ENCODE results near the gene CD37.

Gene CD37

DNA sequence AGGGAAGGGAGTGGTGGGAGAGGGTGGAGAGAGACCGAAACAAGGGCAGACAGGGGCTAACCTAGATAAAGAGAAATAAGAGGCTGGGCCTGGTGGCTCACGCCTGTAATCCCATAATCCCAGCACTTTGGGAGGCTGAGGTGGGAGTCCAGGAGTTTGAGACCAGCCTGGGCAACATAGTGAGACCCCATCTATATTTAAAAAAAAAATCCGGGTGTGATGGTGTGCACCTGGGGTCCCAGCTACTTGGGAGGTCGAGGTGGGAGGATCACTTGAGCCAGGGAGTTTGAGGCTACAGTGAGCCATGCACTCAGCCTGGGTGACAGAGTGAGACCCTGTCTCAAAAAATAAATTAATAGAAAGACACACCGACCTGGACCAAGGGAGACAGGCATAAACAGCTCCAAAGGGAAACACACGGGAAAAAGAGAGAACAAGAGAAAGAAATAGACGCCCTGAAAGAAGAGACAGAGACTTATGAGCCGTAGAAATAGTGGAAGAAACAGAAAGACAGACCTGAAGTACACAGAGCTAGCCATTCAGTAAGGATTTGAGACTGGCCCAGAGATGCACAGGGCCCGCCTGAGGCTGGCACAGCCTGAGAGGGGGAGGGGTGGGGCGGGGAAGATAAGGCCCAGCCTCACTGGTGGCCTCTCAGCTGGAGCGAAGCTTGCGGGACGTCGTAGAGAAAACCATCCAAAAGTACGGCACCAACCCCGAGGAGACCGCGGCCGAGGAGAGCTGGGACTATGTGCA lies 2.2 kb downstream of the CD37 start:
- DNase-seq (ENCODE audit: low read depth) = no peak
- TF ChIP-seq, protein P1, sequence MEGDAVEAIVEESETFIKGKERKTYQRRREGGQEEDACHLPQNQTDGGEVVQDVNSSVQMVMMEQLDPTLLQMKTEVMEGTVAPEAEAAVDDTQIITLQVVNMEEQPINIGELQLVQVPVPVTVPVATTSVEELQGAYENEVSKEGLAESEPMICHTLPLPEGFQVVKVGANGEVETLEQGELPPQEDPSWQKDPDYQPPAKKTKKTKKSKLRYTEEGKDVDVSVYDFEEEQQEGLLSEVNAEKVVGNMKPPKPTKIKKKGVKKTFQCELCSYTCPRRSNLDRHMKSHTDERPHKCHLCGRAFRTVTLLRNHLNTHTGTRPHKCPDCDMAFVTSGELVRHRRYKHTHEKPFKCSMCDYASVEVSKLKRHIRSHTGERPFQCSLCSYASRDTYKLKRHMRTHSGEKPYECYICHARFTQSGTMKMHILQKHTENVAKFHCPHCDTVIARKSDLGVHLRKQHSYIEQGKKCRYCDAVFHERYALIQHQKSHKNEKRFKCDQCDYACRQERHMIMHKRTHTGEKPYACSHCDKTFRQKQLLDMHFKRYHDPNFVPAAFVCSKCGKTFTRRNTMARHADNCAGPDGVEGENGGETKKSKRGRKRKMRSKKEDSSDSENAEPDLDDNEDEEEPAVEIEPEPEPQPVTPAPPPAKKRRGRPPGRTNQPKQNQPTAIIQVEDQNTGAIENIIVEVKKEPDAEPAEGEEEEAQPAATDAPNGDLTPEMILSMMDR (IDR thresholded peaks at IDR 0.05; ENCODE audit: insufficient read depth, low read depth, low read length, missing control alignments) = no peak
- peak overlapping the region; percentile 84 for H3K4me3 ChIP-seq (ENCODE audit: low read depth, low read length)

DNA sequence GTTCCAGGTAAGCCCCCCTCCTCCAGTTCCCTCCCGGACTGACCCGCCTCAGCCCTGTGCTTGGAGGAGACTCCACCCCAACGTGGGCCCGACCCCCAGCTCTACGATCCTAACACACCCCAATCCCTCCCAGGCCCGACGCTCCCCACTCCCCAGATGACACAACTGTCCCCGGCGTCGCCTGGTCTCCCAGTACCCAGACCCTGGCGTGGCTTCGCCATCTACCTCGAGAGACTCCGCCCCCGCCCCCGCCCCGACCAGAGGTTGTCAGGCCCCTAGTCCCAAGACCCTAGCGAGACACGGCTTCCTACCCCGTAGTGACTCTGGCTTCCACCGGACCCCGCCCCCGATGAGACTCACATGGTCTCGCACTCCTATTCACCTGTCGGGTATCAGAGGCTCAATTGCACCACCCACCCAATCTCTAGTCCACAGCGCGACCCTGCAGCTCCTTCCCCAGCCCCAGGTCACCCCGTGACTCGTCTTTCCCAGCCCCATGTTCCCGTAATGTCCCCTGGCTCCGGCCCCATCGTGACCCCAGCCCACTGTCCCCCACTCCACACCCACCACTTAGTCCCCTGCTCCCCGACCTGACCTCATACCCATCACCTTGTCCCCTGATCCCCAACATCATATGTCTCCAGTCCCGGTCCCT lies 2.9 kb downstream of the CD37 start:
- H3K4me3 ChIP-seq (ENCODE audit: low read depth, low read length) = no peak overlapping the region; the same call in 1 of the 2 replicates
- no peak for DNase-seq (ENCODE audit: low read depth)

DNA sequence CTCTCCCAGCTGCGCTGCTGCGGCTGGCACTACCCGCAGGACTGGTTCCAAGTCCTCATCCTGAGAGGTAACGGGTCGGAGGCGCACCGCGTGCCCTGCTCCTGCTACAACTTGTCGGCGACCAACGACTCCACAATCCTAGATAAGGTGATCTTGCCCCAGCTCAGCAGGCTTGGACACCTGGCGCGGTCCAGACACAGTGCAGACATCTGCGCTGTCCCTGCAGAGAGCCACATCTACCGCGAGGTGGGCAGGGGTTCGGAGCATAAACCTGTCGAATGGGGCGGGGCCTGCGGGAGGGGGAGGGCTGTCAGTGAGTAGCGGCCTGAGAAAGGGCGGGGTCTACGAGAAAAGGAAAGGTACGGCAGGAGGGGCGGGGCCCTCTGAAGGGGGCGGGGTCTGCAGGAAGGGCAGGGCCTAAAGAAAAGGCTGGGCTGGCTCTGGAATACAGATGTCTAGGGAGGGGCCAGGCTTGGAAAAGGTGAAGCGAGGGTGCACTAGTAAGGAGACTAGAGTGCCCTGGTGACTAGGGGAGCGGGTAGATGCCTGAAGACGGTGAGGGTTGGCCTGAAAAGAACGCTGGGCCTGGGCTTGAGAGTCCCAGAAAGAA lies 3.6 kb downstream of the CD37 start:
- TF ChIP-seq, protein P1 (IDR thresholded peaks at IDR 0.05; ENCODE audit: insufficient read depth, low read depth, low read length, missing control alignments) = no peak
- peak; percentile 70 for DNase-seq (ENCODE audit: low read depth)
- H3K4me3 ChIP-seq (ENCODE audit: low read depth, low read length) = peak overlapping the region; percentile 53

More for the DNA sequence above, 2.9 kb downstream of the CD37 start:
- TF ChIP-seq, protein P1 (IDR thresholded peaks at IDR 0.05; ENCODE audit: insufficient read depth, low read depth, low read length, missing control alignments) = no peak

DNA sequence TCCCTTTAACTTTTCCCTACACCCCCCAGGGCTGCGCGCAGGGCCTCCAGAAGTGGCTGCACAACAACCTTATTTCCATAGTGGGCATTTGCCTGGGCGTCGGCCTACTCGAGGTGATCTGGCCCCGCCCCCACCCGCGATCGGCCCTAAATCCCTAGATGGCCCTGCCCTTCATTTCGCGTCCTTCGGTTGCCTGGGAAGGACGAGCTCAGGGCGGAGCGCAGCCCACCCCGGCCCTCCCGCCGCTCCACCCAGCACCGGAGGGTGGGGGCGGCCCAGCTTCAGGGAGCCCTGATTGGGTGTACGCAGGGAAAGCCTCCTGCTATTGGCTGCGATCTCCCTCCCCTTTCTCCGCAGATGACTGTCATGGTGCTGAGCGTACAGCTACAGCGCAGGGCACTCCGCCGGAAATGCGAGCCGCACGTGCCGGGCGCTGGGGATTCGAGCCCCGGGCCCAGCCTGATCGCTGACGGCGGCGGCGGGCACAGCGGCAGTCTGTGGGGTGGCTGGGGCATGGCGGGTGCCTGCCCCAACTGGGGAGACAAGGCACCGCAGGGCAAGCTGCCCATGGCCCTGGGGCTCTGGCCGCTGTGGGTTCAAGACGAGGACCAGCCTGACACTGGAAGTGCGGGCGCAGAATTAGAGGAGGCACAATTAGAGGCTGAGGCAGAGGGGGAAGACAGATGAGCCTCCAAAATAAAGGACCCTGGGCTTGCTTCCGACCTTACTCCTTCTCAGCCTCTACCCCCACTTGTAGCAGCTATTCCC lies 4.3 kb downstream of the CD37 start:
- peak; percentile 89 for DNase-seq (ENCODE audit: low read depth)
- TF ChIP-seq, protein P1 (IDR thresholded peaks at IDR 0.05; ENCODE audit: insufficient read depth, low read depth, low read length, missing control alignments) = no peak
- H3K4me3 ChIP-seq (ENCODE audit: low read depth, low read length) = peak overlapping the region; percentile 53

DNA sequence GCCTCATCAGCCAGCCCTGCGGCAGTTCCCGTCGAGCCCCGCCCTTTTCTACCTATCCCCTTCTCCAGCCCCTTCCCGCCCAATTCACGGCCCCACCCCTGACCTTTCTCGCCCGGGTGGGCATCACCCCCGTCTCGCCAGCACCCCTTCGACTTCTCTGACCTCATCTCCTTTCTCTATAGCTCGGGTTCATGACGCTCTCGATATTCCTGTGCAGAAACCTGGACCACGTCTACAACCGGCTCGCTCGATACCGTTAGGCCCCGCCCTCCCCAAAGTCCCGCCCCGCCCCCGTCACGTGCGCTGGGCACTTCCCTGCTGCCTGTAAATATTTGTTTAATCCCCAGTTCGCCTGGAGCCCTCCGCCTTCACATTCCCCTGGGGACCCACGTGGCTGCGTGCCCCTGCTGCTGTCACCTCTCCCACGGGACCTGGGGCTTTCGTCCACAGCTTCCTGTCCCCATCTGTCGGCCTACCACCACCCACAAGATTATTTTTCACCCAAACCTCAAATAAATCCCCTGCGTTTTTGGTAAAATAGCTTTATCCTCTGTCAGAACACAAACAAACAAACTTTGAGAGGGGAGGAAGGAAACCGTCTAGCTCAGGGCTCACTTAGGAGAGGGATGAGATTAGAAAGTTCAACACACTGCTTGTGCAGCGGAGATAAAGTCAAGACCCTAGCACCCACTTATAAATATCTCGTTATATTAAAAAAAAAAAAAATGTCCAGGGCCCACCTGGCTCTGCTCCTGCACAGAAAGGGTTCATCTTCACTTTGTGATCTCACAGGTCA lies 5.1 kb downstream of the CD37 start:
- H3K4me3 ChIP-seq (ENCODE audit: low read depth, low read length) = peak overlapping the region; percentile 53
- TF ChIP-seq, protein P1 (IDR thresholded peaks at IDR 0.05; ENCODE audit: insufficient read depth, low read depth, low read length, missing control alignments) = no peak
- peak; percentile 96 for DNase-seq (ENCODE audit: low read depth)

All from GM12865 (cell line).